Fibroblast of pulmonary artery (primary cell): ENCODE results near the gene GSKIP.
A peak's percentile ranks its signal among the peaks of the same experiment; 100 is the strongest.

Experiments
- DNase-seq: peaks from one replicate; pipeline ENCODE4 v3.0.0-alpha.2; 2010; ENCODE audit warnings: low read depth
- H3K4me3 ChIP-seq: replicated peaks from 2 replicates; pipeline ENCODE4 v1.5.1; 2011; ENCODE audit warnings: low read depth, mild to moderate bottlenecking, control low read depth, low read length, moderate library complexity
- TF ChIP-seq, protein P1 (sequence below): IDR thresholded peaks from 2 replicates; pipeline ENCODE4 v1.5.1; 2011; ENCODE audit warnings: mild to moderate bottlenecking, control low read depth, low read length, inconsistent platforms; ENCODE audit errors: missing control alignments

GSKIP gene

DNA sequence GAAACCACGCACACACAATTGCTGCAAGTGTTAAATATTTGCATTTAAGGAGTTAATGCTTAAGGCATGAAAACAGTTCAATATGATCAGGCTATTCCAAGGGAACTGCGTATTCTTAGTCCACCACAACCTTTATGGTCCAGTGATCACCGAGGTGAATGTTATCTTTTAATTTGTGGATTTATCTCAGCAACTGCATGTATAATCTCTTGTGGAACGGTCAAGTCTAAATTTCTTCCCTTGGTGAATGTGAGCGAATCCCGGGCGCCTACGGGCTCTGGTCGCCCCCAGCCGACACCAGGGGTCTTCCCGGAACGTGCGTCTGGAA is 27.6 kb downstream of the GSKIP start:
- H3K4me3 ChIP-seq: peak overlapping the region; percentile 79
- TF ChIP-seq, protein P1, sequence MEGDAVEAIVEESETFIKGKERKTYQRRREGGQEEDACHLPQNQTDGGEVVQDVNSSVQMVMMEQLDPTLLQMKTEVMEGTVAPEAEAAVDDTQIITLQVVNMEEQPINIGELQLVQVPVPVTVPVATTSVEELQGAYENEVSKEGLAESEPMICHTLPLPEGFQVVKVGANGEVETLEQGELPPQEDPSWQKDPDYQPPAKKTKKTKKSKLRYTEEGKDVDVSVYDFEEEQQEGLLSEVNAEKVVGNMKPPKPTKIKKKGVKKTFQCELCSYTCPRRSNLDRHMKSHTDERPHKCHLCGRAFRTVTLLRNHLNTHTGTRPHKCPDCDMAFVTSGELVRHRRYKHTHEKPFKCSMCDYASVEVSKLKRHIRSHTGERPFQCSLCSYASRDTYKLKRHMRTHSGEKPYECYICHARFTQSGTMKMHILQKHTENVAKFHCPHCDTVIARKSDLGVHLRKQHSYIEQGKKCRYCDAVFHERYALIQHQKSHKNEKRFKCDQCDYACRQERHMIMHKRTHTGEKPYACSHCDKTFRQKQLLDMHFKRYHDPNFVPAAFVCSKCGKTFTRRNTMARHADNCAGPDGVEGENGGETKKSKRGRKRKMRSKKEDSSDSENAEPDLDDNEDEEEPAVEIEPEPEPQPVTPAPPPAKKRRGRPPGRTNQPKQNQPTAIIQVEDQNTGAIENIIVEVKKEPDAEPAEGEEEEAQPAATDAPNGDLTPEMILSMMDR: no peak
- DNase-seq: no peak

DNA sequence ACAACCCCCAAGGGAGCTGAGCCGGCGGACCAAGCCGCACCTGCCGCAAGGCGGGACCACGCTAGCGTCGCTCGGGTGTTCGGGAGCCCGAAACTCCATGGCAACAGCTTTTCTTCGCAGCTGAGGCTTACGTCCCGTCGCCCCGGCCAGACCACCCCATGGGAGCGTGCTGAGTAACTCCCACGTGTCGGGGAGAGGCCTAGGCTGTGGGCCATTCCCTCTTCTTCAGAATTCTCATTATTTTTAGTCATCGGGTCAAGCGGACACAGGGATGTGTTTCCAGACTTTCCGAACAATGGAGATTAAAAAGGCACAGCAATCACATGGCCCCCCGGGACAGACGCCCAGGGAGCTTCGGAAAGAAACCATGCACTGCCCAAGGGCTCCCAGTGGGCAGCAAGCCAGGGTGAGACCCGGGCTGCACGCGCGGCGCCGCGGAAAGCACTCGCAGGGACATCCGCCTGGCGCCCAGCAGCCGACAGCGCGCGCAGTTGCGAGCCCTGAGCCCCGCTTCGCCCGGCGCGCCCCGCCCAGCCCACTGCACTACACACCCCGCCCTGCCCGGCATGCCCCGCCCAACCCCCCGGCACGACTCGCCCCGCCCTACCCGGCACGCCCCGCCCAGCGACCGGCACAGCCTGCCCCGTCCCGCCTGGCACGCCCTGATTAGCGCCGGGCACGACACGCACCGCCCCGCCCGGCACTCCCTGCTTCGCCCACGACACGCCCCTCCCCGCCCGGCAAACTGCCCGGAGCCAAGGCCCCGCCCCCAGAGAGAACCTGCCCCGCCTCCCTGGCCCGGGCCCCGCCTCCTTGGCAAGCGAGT is 28.2 kb downstream of the GSKIP start:
- TF ChIP-seq, protein P1: no peak
- DNase-seq: peak; percentile 96
- H3K4me3 ChIP-seq: peak overlapping the region; percentile 79

DNA sequence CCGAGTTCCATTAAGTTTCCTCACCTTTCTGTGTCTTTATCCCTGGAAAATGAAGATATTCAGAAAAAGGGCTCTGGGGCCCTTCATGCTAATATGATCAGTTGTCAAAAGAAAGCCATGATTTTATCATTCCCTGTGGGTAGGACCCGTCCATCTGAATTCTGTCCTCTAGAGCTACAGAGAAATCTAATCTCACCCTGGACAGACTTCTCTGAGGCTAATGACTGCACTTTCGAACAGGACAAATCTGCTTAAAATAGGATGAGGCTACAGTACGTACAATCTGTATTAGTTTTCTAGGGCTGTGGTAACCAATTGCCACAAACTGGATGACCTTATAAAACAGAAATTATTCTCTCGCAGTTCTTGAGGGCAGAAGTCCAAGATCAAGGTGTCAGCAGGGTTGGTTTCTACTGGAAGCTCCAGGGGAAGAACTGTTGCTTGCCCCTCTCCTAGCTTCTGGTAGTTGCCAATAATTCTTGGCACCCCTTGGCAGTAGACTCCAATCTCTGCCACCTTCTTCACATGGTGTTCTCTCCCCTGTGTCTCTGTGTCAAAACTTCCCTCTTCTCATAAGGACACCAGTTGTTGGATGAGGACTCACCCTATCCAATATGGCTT is 29.9 kb downstream of the GSKIP start:
- DNase-seq: no peak
- H3K4me3 ChIP-seq: no peak overlapping the region
- TF ChIP-seq, protein P1: no peak

DNA sequence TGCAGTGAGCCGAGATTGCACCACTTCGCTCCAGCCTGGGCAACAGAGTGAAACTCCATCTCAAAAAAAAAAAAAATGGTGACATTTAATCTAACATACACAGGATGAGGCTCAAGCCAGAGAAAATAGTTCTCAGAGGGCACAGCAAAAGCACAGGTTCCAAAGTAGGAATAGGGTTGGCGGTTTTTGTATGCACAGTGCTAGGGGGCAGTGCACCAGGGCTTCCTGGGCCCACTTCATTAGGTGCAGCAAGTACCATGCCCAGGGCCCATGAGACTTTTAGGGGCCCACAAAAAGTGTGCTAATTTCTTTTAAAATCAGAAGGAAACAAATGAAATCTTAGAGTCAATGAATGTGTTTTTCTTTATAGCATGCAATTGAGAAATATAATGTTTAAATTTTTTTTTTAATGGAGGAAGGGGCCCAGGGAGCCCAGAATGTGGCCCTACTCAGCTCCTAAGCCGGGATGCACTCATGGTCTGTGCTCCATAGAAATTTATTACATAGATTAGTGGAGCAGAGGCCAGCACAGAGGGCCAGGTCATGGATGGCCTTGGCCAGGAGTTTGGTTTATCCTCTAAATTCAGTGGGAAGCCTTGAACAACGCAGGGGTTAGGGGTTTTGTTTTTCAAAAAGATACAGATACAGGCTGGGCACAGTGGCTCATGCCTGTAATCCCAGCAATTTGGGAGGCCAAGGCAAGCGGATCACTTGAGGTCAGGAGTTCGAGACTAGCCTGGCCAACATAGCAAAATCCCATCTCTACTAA is 30.9 kb downstream of the GSKIP start:
- no peak overlapping the region for H3K4me3 ChIP-seq
- TF ChIP-seq, protein P1: no peak
- no peak for DNase-seq

DNA sequence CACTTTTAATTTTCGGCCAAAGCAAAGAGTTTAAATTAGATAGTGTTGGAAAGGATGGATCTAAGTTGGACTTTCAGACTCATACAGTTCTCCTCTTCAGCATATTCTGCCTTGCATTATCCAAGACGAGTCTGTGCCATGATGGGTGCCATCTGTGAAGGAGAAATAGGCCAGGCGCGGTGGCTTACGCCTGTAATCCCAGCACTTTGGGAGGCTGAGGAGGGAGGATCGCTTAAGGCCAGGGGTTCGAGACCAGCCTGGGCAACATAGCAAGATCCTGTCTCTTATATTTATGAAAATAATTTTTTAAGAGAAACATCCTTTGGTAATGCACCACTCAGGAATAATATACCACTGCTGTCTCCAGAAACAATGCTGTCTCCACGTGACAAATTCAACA is 35.1 kb downstream of the GSKIP start:
- TF ChIP-seq, protein P1: no peak
- DNase-seq: no peak
- H3K4me3 ChIP-seq: no peak overlapping the region

DNA sequence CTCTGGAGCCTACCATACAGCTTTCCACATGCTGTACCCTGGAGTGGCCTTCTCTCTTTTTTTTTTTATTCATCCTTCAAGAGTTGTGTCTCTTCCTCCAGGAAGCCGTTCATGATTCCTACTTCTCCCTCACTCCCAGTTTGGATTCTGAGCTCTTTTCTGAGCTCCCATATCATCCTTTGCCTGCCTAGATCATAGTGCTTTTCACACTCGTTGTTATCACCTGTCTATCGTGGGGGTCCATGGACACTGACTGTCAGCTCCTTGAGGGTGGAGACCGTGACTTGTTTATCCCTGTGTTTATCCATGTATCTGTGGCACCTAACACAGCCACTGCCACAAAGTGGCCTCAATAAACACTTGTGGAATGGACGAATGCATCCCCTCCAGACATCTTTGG is 35.6 kb downstream of the GSKIP start:
- H3K4me3 ChIP-seq: no peak overlapping the region
- DNase-seq: no peak
- TF ChIP-seq, protein P1: no peak
